Retina (tissue), 1 donor: ENCODE measurements around the gene VCX.
"Not testable (repeated sequence)": the region's sequence is repeated elsewhere in the genome, so short reads cannot be mapped to it uniquely, and the experiment has no call there.

Source experiments
- DNase-seq: peaks from one replicate; pipeline ENCODE4 v3.0.0-alpha.2; 2016

The VCX gene

GRCh38 chrX:7842871-7843270 lies at the start of gene VCX:
Gene VCX, plus strand, starts transcription at chrX:7843171. Its CDS starts 33 bp downstream, at chrX:7843204.
- not testable (repeated sequence) for DNase-seq

DNA sequence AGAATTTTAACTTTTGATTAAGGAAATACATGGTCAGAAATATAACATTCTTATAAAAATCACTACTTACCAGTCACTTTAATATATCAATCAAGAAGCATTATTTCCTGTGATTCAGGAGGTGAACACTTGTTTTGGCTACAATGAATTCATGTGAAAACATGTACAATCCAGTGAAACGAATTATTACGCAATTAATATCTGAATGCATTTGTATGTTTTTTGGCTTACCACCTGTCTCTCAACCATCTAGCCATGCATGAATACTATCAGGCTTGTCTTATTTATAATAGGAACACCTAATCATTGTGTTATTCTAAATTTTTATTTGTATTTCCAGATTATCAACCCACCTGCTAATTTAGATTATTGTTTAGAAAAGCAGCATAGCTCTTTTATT lies 44.6 kb upstream of the VCX start:
- DNase-seq = no peak

- DNase-seq = no peak
These were observed 41.3 kb upstream of the VCX start for GRCh38 chrX:7801711-7802110.

DNA sequence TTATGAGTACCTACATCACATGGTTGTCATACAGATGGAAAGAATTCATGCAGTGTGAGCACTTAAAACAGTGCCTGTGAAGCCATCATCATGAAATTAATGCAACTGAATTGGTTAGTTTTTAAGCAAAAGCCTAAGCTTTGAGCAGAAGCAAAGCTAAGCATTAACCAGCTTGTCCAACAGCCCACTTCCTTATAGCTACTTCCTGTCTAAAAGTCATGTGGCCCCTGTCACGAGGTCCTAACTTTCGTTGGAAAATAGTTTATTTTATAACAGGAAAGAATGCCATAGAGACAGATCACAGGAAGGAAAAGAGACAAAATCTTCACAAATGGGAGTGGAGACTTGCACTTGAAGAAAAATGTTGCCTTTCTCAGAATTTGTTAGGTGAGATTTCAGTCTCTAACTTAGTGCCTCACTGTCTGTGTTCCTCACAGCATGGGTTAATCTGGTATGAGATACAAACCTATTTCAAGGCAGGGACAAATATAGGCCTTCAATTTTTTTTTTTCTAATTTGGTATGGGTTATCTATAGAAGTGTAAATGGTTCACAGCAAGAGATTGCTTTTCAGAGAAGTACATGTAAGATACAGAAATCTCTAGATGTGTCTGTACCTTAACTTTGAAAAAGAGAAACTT lies 27.7 kb upstream of the VCX start:
- no peak for DNase-seq

DNA sequence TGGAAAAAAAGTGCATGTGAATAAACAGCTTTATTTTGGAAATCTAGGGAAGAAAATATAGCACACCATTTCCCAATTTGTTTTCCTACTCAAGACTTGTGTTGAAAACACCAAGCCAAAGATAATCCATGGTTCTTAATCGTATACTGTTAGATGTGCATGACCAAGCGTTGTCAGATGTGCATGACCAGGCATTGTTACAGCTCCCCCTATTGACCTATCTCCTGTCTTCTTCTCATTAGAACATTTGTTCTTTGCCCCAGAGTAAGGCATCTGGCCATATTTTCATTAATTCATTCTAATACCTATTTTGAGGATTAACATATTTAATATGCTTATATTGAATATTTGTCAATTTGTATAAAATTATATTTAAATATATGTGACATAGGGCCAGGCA lies 14.4 kb upstream of the VCX start:
- no peak for DNase-seq

GRCh38 chrX:7841084-7841805 lies 1.7 kb upstream of the VCX start:
- DNase-seq = no peak

DNA sequence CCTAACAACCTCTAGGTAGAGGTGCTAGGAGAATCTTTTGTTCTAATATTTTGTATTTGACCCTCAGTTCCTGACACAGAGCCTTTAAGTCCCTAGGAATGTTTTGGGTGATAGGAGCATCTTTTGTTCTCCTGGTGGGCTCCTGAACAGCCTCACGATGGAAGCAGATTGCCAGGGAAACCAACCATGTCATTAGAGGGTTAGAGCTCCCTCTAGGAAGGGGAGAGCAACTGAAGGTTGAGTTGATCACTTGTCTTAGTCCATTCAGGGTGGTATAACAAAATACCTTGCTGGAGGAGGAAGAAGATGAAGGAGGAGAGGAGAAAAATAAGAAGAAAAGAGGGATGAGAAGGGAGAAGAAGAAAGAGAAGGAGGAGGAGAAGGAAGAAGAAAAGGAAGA lies 9.2 kb downstream of the VCX start:
- DNase-seq = no peak

DNA sequence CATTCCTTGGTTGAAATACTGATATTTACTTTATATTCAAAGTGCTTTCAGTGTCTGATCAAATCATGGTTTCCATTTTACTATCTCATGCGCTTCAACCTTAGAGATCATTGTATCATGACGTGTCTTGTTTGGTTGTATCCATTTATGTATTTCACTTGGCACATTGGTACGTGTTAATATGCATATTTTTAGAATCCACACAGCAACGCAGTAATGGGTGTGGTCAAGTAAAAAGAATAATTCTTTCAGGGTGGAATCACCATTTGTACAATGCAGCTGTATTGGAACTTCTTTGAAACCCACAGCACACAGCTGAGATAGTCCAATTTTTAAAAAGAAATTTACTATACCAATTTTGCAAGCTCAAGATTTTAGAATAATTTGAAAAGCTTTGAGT lies 29.1 kb downstream of the VCX start:
- DNase-seq = no peak

DNA sequence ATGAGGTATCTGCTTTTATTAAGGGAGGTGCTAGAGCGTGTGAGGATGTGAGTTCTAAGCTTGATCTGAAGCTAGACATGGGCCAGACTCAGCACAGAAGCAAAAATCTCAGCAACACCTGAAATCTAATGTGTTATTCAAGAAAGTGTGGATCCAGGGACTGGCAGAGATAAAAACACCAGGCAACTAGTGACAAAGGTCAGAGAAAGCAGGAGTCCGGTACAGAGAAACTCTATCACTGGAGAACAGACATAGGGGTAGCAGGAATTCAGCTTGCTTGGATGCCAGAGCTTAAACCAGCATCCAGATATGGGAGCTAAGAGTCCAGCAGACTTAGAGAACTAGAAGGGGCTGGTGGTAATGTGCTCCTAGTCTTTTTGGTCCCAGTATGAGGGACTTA lies 34.0 kb downstream of the VCX start:
- no peak for DNase-seq

- no peak for DNase-seq
These were observed 46.2 kb downstream of the VCX start for GRCh38 chrX:7889135-7889534.

- no peak for DNase-seq
These were observed 46.7 kb downstream of the VCX start for GRCh38 chrX:7889680-7890079.

DNA sequence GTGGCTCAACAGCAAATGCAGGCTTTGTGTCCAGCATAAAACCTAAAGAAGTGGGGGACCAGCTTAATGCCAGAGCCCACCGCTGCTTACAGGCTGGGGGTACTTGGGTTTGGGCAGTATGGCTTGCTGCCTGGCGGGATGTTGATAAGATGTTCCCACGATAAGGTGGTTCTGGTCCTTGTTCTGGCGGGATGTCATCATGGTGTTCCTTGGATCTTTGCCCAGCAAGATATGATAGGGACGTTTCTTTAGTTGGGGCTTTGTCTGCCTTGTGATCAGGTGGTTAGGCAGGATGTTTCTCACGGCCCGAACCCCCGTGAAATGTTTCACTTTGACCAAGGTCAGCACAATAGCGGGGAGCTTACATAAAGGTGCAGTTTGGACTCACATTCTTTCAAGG lies 49.0 kb downstream of the VCX start:
- no peak for DNase-seq
